GM18517 (cell line): ENCODE data around the gene RAB36.

Source experiments
- ATAC-seq: cut with Tn5 transposase; IDR thresholded peaks from one replicate; pipeline ENCODE4 v1.9.1; 2021; ENCODE audit warnings: mild to moderate bottlenecking, moderate library complexity; ENCODE audit not compliant: unreplicated experiment

Gene RAB36

DNA sequence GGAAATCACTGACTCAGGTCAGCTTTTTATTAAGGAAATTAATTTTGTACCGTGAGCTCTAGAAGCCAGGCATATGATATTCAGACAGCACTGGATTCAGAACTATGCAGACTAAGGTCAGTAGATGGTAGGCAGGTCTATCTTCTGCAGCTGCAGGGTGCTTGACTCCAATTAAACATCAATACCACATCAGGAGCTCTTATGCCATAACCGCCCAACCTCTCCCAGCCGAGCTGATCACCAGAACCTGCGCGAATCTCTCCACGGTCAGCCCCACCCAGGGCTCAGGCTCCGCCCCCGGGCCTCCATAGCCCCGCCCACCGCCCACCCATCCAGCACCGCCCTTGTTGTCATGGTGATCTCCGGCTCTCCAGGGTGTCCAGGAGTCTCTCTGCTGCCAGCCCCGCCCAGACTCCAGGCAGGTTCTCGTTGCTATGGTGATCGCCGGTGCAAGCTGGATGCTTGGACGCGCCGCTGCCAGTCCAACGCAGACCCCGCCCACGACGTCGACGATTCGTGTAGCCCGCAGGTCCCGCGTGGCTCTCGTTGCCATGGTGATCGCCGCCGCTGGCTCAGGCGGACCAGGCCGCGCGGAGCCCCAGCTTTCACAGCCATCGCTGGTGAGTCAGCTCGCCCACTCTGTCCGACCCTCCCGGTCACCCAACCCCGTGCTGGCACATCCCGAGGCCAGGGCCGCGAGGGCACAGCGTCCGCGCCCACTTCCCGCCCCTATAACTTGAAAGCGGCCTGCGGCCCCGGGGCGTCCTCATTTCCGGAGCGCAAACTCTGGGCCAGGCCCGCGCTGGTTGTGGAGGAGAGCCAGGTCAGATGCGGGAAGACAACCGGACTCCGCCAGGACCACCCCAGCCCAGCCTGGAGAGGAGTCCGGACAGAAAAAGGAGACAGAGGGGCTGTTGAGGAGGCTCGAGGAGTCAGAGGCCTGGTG lies at the start of gene RAB36:
RAB36 (plus strand) TSS at position 546 of the 946 bp plus-strand sequence. CDS start 1,140 bp downstream, outside the sequence.
- peak; percentile 56 for ATAC-seq

DNA sequence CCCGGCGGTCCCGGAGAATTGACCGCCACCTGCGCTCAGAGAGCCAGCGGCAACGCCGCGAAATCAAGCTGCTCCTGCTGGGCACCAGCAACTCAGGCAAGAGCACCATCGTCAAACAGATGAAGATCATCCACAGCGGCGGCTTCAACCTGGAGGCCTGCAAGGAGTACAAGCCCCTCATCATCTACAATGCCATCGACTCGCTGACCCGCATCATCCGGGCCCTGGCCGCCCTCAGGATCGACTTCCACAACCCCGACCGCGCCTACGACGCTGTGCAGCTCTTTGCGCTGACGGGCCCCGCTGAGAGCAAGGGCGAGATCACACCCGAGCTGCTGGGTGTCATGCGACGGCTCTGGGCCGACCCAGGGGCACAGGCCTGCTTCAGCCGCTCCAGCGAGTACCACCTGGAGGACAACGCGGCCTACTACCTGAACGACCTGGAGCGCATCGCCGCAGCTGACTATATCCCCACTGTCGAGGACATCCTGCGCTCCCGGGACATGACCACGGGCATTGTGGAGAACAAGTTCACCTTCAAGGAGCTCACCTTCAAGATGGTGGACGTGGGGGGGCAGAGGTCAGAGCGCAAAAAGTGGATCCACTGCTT lies 49.4 kb upstream of the RAB36 start:
- ATAC-seq = no peak

- no peak for ATAC-seq
Measured at GRCh38 chr22:23097412-23098229, 47.7 kb upstream of the RAB36 start.

- ATAC-seq = no peak
Measured at GRCh38 chr22:23098230-23098705, 47.0 kb upstream of the RAB36 start.

DNA sequence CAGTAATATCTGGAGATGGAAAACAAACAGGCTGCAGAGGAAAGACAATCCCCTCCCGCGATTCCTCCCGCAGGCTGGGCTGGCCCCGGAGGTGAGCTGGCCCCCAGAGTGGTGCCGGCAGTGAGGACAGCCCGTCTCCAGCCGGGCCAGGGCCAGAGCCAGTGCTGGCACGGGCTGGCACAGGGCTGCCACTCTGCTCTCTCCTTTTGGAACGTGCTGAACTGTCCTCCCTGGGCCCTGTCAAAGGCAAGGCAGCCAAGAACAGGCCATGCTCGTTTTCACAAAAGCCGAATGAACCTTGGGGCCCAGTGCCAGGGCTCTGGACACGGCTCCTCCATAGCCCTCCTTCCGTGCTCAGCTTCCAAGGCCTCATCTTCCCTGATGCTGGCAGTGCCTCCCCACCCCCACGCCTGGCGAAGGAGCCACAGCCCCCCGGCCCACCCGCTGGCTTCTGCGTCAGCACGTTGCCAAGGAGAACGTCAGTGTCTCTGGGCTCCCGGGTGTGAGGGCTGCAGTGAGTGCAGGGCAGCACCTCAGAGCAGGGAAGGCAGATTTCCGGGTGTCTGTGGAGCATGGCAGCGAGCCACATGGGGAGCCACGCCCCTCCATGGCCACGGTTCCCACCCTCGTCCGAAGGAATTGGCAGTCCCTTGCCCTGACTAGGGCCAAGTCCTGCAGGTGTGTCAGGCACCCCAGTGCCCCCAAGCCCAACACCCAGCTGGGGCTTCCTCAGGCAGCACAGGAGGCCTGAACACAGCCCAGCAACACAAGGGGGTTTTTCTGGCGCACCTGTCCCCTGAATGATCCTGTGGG lies 46.4 kb upstream of the RAB36 start:
- ATAC-seq = no peak

GRCh38 chr22:23099531-23099804 lies 45.8 kb upstream of the RAB36 start:
- no peak for ATAC-seq

DNA sequence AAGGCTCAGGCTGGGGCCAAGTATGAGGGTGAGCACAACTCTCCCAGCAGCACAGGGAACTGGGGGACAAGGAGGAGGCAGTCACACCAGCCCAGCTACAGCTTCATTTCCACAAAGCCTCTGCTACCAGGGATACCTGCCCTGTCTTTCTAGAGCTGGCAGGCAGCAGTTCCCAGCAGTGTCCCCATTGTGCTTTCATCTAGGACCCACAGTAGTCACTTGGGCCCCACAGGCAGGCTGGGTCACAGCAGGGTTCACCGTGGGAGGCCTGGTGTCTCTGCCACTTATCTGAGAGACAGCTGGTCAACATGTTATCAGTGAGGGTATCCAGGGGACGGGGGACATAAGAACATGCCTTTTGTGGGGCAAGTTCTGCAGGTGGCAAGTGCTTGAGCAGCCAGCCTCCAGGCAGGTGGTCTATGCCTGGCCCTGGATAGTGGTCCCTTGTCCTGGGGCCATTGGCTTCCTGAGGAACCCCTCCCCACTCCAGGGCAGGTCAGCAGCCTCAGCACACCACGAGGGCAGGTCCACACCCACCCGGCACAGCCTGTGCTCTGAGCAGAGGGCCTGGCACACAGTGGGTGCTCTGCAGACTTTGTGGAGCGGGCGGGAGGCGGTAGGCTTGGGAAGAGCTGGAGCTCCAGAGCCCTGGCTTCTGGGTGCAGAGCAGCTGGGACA lies 45.0 kb upstream of the RAB36 start:
- no peak for ATAC-seq

DNA sequence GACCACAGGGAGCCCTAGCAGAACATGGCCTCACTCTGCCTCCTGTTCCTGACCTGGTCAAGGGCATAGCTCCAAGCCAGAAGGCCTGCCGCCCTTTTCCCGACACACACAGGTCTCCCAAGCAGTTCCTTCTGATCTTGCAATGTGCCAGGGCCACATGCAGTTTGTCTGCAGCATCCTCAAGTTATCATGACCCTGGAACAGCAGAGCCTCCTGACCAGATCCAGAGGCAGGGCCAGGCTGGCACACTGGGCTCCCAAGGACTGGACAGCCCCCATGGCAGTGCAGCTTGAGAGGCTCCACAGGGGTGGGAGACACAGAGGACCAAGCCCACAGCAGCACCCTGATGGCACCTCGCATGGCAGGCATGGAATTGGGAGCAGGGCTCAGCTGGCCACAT lies 43.8 kb upstream of the RAB36 start:
- ATAC-seq = no peak

GRCh38 chr22:23102002-23102655 lies 43.1 kb upstream of the RAB36 start:
- ATAC-seq = no peak

GRCh38 chr22:23102776-23103175 lies 42.5 kb upstream of the RAB36 start:
- ATAC-seq = no peak

GRCh38 chr22:23103199-23103954 lies 41.9 kb upstream of the RAB36 start:
- no peak for ATAC-seq

DNA sequence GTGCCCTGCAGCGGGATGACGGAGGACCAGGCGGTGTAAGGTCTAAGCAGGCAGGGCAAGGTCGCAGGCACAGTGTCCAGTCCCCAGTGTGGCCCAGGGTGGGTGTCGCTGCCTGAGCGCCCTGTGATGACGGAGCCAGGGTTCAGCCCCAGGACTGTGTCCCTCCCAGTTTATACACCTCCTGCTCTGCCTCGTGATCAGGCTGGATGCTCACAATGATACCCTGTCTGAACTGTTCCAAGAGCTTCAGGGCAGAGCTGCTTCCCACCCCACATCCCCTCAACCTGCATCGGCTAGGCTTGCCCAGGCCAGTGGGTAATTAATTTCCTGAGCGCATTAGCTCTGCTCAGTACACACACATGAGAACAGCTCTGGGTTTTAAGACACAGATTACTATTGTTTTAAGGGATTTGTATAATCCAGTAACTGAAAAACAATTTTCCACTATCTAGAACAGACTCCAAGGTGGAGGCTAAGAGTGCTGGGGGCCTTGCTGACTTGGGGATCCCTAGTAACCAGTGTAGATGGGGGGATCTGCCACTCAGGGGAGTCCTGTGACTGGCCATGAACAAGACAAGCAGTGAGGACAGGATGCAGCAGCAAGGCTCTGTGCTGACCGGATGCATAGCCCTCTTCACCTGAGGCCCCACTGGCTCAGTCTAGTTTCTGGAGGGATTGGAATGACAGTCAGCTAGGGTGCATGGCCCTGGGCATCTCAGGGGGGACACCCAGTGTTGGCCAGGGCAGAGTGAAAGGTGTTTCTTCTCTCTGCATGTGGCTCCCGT lies 40.9 kb upstream of the RAB36 start:
- ATAC-seq = no peak

GRCh38 chr22:23105304-23105703 lies 40.0 kb upstream of the RAB36 start:
- no peak for ATAC-seq

DNA sequence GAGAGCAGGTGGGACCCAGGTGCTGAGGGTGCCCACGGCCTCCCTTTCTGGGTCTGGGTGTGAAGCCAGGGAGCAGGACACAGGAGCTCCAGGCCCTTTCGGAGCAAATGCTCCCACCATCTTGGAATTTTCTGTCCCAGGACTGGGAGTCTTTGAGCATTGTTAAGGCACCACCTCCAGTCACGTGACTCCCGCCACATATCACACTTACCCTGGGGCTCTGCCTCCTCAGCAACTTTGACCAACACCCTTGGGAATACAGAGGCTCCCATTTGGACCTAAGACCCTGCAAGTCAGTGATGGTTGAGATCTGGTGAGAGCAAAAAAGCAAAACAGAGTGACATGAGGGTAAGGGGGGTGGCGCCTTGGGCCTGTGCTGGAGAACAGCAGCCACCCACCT lies 39.4 kb upstream of the RAB36 start:
- ATAC-seq = no peak

GRCh38 chr22:23106344-23106743 lies 38.9 kb upstream of the RAB36 start:
- ATAC-seq = no peak

DNA sequence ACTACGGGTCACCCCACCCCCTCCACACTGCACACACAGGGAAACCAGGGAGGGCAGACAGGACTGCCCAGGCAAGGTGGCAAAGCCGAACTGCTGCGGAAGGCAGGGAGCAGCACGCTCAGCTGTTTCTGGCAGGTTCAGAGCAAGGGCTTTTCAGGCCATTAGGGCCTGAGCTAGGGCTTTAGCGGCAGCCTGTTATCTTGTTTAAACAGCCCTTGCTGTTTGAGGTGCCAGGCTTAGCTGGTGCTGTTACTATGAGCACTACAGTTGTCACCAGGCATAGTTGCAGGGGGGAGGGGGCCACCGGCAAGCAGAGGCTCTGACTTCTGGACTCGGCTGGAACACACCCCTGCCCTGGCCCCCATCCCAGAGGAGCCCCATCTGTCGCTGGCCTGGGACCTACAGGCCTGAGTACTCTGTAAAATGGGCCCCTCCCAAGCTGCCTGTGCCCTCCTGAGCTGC lies 38.3 kb upstream of the RAB36 start:
- no peak for ATAC-seq

DNA sequence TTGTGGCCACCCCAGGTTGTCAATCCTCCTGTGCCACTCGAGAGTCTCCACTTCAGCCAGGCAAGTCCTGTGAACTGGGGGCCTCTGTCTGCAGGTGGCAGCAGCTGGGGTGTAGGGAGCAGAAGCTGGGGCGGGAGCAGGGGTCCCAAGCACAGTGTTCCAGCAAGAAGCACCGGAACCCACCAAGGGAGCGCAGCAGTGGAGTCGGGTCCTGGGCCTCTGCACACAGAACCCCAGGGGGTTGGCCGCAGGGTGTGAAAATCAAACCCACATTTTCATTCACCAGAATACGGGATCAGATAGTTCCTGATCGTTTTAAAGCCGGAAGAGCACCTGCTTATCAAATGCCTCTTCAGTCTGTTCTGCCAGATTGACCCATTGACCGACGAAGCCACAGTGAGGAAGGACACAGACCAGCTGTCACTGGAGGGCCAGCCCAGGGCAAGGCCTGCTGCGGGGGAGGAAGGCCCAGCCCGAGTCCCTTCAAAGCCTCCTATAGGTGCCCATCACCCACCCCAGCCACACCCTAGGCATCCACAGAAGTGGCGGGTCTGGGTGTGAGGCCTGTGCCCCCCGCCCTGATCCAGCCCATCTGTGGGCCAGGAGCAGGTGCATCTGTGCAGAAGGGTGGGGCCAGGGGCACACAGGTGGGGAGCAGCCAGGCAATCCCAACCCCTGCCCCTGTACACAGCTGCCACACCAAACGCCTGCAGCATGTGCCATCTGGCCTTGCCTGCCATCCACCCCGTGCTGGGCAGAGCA lies 37.6 kb upstream of the RAB36 start:
- ATAC-seq = no peak
